Measurements from ENCODE around the gene CMTM5.

DNA sequence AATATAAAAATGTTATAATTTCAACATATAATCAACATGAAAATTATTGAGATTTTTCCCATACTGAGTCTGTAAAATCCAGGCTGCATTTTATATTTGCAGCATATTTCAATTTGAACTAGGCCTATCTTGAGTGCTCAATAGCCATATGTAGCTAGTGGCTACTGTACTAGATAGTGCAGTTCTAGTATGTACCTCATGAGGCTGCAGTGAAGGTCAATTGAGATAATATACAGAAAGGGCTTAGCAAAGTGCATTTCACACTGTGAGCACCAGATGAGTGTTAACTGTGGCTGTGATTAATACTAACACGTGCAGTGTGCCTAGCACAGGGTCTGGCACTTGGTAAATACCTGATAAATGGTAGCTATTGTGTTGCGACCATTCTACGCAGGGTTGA lies 18.8 kb upstream of the CMTM5 start:
- TF ChIP-seq, protein P1, sequence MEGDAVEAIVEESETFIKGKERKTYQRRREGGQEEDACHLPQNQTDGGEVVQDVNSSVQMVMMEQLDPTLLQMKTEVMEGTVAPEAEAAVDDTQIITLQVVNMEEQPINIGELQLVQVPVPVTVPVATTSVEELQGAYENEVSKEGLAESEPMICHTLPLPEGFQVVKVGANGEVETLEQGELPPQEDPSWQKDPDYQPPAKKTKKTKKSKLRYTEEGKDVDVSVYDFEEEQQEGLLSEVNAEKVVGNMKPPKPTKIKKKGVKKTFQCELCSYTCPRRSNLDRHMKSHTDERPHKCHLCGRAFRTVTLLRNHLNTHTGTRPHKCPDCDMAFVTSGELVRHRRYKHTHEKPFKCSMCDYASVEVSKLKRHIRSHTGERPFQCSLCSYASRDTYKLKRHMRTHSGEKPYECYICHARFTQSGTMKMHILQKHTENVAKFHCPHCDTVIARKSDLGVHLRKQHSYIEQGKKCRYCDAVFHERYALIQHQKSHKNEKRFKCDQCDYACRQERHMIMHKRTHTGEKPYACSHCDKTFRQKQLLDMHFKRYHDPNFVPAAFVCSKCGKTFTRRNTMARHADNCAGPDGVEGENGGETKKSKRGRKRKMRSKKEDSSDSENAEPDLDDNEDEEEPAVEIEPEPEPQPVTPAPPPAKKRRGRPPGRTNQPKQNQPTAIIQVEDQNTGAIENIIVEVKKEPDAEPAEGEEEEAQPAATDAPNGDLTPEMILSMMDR (optimal IDR thresholded peaks at IDR 0.05 in 1 of 3, IDR thresholded peaks at IDR 0.05 in 1 of 3, conservative IDR thresholded peaks at IDR 0.05 in 1 of 3; ENCODE audit: extremely low read depth in 1 of 3, insufficient read depth in 2 of 3, low read length in 3 of 3), result no peak
- no peak for TF ChIP-seq EZH2 (IDR thresholded peaks at IDR 0.05; ENCODE audit: low read length)

Data from keratinocyte (primary cell).